Esophagus mucosa (tissue), 1 donor: Measurements from ENCODE around the gene MEGF11. TPM values are rescaled to one million over a fixed set of nuclear protein-coding genes. Genes with fewer than 3 reads are reported as not detected.
"Not testable (repeated sequence)": the region's sequence is repeated elsewhere in the genome, so short reads cannot be mapped to it uniquely, and the experiment has no call there.

Experiments
- ATAC-seq: fragments of 200-7000 bp; cut with Tn5 transposase; one replicate; pipeline ENCODE4 v1.9.1; 2020
- total RNA-seq: library from RNA; stranded (reverse); gene quantifications from one replicate; pipeline ENCODE4 v1.2.4, GENCODE V29; 2023
- donor health status: DM: yes; HTN: yes; CAD: no.

The MEGF11 gene
- total RNA-seq, 1 donor from 2014 or later: not detected

GRCh38 chr15:66024116-66024515, 229.4 kb downstream of the MEGF11 start:
- ATAC-seq: no peak

- no peak for ATAC-seq
These were observed 230.1 kb downstream of the MEGF11 start for GRCh38 chr15:66023311-66023972.

GRCh38 chr15:66022163-66022525, 231.4 kb downstream of the MEGF11 start:
- no peak for ATAC-seq

- no peak for ATAC-seq
These were observed 231.9 kb downstream of the MEGF11 start for GRCh38 chr15:66021496-66022162.

- no peak for ATAC-seq
These were observed 233.6 kb downstream of the MEGF11 start for GRCh38 chr15:66019826-66020398.

- no peak for ATAC-seq
These were observed 234.2 kb downstream of the MEGF11 start for GRCh38 chr15:66019368-66019767.

- ATAC-seq: no peak
These were observed 235.1 kb downstream of the MEGF11 start for GRCh38 chr15:66018488-66018797.

GRCh38 chr15:66017792-66018487, 235.6 kb downstream of the MEGF11 start:
- ATAC-seq: no peak

- no peak for ATAC-seq
These were observed 236.6 kb downstream of the MEGF11 start for GRCh38 chr15:66017000-66017399.

GRCh38 chr15:66016199-66016598, 237.4 kb downstream of the MEGF11 start:
- no peak for ATAC-seq

GRCh38 chr15:66014635-66015182, 238.8 kb downstream of the MEGF11 start:
- ATAC-seq: no peak

- ATAC-seq: no peak
These were observed 239.5 kb downstream of the MEGF11 start for GRCh38 chr15:66014022-66014421.

- no peak for ATAC-seq
These were observed 244.5 kb downstream of the MEGF11 start for GRCh38 chr15:66008940-66009562.

- ATAC-seq: no peak
These were observed 245.8 kb downstream of the MEGF11 start for GRCh38 chr15:66007663-66008262.

- peak; percentile 66 for ATAC-seq
These were observed 246.6 kb downstream of the MEGF11 start for GRCh38 chr15:66006986-66007385.

GRCh38 chr15:66004618-66005262, 248.8 kb downstream of the MEGF11 start:
- no peak for ATAC-seq

- ATAC-seq: not testable (repeated sequence)
These were observed 250.4 kb downstream of the MEGF11 start for GRCh38 chr15:66003129-66003528.

- ATAC-seq: no peak
These were observed 251.7 kb downstream of the MEGF11 start for GRCh38 chr15:66001717-66002426.

GRCh38 chr15:66001042-66001441, 252.5 kb downstream of the MEGF11 start:
- no peak for ATAC-seq

GRCh38 chr15:65998486-65998885, 255.1 kb downstream of the MEGF11 start:
- ATAC-seq: no peak

- no peak for ATAC-seq
These were observed 256.6 kb downstream of the MEGF11 start for GRCh38 chr15:65996901-65997300.
